HepG2 (cell line): ENCODE results near the gene DHRS1. TPM values are rescaled to one million over a fixed set of nuclear protein-coding genes. Genes with fewer than 3 reads are reported as not detected.

Experiments used
- HHEX ChIP-seq: IDR thresholded peaks from 2 replicates; pipeline ENCODE4 v1.6.1; 2016; ENCODE audit warnings: control low read depth
- IRF9 ChIP-seq: sonication (generic); formaldehyde crosslinking; IDR thresholded peaks from 2 replicates; pipeline ENCODE4 v1.8.0; 2022; ENCODE audit warnings: missing genetic modification reagents, mild to moderate bottlenecking, borderline replicate concordance
- MBNL3 ChIP-seq: fragments of 250-450 bp; sonication (Bioruptor Pico); conservative IDR thresholded peaks from 2 replicates; pipeline ENCODE4 v1.8.0; 2022; ENCODE audit warnings: mild to moderate bottlenecking, inconsistent platforms
- PRMT3 ChIP-seq: sonication (generic); formaldehyde crosslinking; IDR thresholded peaks from 2 replicates; pipeline ENCODE4 v1.8.1; 2022; ENCODE audit warnings: low read depth, mild to moderate bottlenecking, moderate library complexity, missing genetic modification reagents, borderline replicate concordance
- SP2 ChIP-seq: sonication (generic); formaldehyde crosslinking; IDR thresholded peaks from 2 replicates; pipeline ENCODE4 v1.5.1; 2020; ENCODE audit warnings: mild to moderate bottlenecking, missing genetic modification reagents
- ZFP36 ChIP-seq: fragments of 150-350 bp; IDR thresholded peaks from 2 replicates; pipeline ENCODE4 v1.6.1; 2018; ENCODE audit warnings: borderline replicate concordance, low read length, low read depth; ENCODE audit not compliant: partially characterized antibody
- ZMAT3 ChIP-seq: sonication (generic); formaldehyde crosslinking; conservative IDR thresholded peaks from 2 replicates; pipeline ENCODE4 v1.7.0; 2021; ENCODE audit warnings: missing genetic modification reagents
- ZNF101 ChIP-seq: sonication (generic); formaldehyde crosslinking; IDR thresholded peaks from 2 replicates; pipeline ENCODE4 v1.4.0; 2020; ENCODE audit warnings: mild to moderate bottlenecking, low read depth, missing genetic modification reagents, borderline replicate concordance
- ZNF318 ChIP-seq: sonication (generic); formaldehyde crosslinking; IDR thresholded peaks from 2 replicates; pipeline ENCODE4 v1.4.0; 2020; ENCODE audit warnings: mild to moderate bottlenecking, missing genetic modification reagents
- ZNF354B ChIP-seq: sonication (generic); formaldehyde crosslinking; IDR thresholded peaks from 2 replicates; pipeline ENCODE4 v1.8.0; 2022; ENCODE audit warnings: mild to moderate bottlenecking, missing genetic modification reagents
- ZNF407 ChIP-seq: sonication (generic); formaldehyde crosslinking; IDR thresholded peaks from one replicate; pipeline ENCODE4 v1.5.1; 2020; ENCODE audit warnings: mild to moderate bottlenecking, missing genetic modification reagents; ENCODE audit errors: not compliant biosample characterization
- ZNF501 ChIP-seq: sonication (generic); formaldehyde crosslinking; IDR thresholded peaks from 2 replicates; pipeline ENCODE4 v1.5.1; 2020; ENCODE audit warnings: mild to moderate bottlenecking, moderate library complexity, missing genetic modification reagents
- polyA plus RNA-seq, 8 experiments: library from polyadenylated mRNA; depleted of rRNA in 3 of 8; stranded (reverse) in 7 of 8; unstranded in 1 of 8; fragments of >200 nt; fragmentation: Illumina TruSeq in 4 of 8; extraction: Trizol in 4 of 8; gene quantifications; 2 replicates each; pipeline versions ENCODE4 v1.2.1 to v1.2.3, GENCODE V29; 2011 to 2016; ENCODE audit warnings: low read depth in 4 of 8, missing spikeins in 1 of 8, mixed read lengths in 1 of 8; ENCODE audit not compliant: insufficient read depth in 1 of 8
- total RNA-seq, 5 experiments: library from RNA; depleted of rRNA; stranded (reverse); fragments of >200 nt; fragmentation: Illumina TruSeq; extraction: Trizol; gene quantifications; 2 replicates each; pipeline ENCODE4 v1.2.3, GENCODE V29; 2016; ENCODE audit warnings: low read depth in 1 of 5

The DHRS1 gene
- total and polyA plus RNA-seq, 2 of the 13 experiments (the other 11 are each of a cell fraction or from before 2014, with no cell fraction given): 49.8 to 60.8 TPM

GRCh38 chr14:24251880-24252288 is 47.7 kb downstream of the DHRS1 start (continued):
- peak; percentile 72; the same call in 1 of the 2 replicates for TF ChIP-seq ZNF318 (CRISPR knock-in tag)
- TF ChIP-seq ZNF407 (CRISPR knock-in tag): peak; percentile 40
- no peak for TF ChIP-seq HHEX (CRISPR knock-in tag)
- TF ChIP-seq ZFP36: no peak
- 0 out of 2 replicates have a peak, but pooled peaks have one; percentile 38 for TF ChIP-seq ZNF354B
- TF ChIP-seq MBNL3 (CRISPR knock-in tag): no peak
- 0 out of 2 replicates have a peak, but pooled peaks have one; percentile 4 for TF ChIP-seq SP2 (CRISPR knock-in tag)
- 0 out of 2 replicates have a peak, but pooled peaks have one; percentile 15 for TF ChIP-seq ZNF501 (CRISPR knock-in tag)
- peak; percentile 47; the same call in 1 of the 2 replicates for TF ChIP-seq ZMAT3
- TF ChIP-seq ZNF101: no peak
- TF ChIP-seq PRMT3 (CRISPR knock-in tag): no peak
- TF ChIP-seq IRF9: no peak
